ENCODE measurements around the gene POLR3E.

The POLR3E gene

DNA sequence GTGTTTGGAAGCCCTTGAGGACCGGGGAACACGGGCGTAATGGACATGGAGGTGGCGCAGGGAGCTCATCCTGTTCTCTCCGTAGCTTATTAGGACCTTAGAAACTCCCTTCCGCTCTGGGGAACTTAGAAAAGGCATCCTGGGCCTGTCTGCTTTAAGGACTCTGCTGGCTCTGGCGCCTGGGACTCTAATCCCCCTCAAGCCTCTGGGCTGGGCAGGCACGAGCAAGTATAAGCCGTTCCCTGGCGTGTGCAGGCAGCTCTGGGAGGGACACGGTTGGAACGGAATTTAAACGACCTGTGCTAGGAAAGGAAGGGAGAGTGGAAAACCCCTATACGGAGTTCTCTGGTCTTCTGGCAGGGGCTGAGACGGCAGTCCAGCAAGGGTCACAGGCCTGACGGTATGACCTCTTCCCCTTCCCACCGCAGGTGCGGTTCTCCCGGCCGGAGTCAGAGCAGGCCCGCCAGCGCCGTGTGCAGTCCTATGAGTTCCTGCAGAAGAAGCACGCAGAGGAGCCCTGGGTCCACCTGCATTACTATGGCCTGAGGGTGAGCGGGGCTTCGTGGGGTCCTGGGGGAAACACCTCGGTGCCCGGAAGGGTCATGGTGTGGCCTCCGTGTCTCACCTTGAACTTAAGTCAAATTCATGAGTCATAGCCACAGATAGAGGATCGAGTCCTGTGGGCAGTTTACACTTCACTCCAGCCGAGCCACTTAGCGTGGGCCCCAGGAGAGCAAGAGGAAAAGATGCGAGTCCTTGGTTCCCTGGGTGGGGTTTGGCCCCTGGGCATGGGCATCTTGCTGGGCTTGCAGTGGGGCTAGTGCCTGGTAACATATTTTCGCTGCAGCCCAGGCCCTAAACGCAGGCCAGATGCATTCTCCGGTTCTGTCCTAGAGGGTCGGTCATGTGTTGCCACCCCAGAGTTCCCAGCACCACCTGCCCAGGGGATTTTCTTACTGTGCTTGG lies 17.7 kb downstream of the POLR3E start:
- H3K4me3 ChIP-seq (ENCODE audit: low read depth, low read length) = no peak overlapping the region

DNA sequence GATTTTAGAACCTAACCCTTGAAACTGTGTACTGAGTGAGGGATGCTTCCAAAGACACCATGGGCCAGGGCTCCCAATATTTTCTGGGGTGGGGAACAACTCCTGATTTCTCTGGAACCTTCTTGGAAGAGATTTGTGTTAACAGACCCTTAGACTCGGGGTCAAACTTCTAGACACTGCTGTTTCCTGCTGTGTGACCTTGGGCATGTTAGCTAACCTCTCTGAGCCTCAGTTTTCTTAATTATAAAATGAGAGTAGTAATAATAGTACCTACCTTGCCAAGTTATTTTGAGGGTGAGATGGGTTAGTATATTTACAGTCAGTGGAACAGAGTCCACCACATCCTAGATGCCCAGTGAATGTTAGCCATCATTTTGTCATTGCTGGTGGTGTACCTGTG lies 18.8 kb downstream of the POLR3E start:
- H3K4me3 ChIP-seq (ENCODE audit: low read depth, low read length) = no peak overlapping the region

DNA sequence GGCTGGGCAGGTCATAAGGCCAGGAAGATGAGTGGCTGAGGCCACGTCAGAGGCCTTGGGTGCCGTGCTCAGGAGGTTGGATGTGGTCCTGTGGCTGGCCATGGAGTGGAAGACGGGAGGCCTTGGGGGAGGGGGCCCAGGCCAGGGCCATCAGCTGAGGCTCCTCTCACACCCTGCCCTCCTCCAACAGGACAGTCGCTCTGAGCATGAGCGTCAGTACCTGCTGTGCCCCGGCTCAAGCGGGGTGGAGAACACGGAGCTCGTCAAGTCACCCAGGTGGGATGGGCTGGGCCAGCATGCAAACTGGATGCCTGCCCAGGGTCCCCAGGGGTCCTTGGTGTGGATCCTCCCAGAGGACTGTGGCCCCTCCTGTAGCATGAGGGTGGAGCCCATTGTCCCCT lies 19.2 kb downstream of the POLR3E start:
- H3K4me3 ChIP-seq (ENCODE audit: low read depth, low read length) = no peak overlapping the region

- H3K4me3 ChIP-seq (ENCODE audit: low read depth, low read length) = no peak overlapping the region
Measured at GRCh38 chr16:22317001-22317530, 19.9 kb downstream of the POLR3E start.

GRCh38 chr16:22317625-22318024 lies 20.4 kb downstream of the POLR3E start:
- H3K4me3 ChIP-seq (ENCODE audit: low read depth, low read length) = no peak overlapping the region

DNA sequence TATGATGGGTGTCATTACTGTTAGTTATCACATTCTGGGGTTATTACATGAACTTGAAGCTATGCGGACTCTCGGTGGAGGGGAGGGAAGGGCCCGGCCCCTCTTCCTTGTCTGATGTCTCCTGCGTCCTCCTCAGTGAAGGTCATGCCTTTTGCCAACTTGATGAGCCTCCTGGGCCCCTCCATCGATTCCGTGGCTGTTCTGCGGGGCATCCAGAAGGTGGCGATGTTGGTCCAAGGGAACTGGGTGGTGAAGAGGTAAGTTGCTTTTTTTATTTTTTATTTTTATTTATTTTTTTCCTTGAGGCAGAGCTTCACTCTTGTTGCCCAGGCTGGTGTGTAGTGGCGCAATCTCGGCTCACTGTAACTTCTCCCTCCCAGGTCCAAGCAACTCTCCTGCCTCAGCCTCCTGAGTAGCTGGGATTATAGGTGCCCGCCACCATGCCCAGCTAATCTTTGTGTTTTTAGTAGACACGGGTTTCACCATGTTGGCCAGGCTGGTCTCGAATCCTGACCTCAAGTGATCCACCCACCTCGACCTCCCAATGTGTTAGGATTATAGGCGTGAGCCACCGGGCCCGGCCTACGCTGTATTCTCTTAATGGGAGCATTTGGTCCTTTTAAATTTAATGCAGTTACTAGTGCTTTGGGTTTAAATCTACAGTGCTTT lies 21.6 kb downstream of the POLR3E start:
- H3K4me3 ChIP-seq (ENCODE audit: low read depth, low read length) = no peak overlapping the region

DNA sequence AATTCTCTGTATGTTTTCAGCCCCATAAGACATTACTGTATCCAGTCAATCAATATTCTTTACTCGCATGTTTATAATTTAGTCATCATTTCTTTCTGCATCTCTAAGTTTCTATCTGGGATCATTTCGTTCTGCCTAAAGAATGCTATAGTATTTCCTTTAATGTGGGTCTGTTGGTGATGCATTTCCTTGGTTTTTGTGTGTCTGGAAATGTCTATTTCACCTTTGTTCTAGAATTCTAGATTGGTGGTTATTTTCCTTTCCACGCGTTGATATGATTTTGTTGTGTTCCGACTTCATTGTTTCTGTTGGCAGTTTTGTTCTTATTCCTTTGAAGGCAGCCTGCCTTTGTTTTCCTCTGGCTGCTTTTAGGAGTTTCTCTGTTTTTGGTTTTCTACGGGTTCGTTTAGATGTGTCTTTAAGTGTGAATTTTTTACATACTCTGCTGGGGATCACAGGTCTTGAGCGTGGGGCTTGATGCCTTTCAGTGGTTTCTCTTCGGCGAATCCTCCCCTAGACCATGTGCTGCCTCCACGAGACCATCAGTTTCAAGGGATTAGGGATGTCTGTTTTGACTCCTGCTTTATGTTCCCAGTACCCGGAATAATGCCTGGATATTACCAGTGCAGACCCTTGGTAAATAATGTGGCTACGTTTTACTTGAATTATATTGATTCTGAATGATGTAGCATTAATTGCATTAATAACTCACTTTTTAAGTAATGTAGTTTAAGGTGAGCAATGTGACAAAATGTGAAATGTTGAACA lies 23.5 kb downstream of the POLR3E start:
- H3K4me3 ChIP-seq (ENCODE audit: low read depth, low read length) = no peak overlapping the region

- H3K4me3 ChIP-seq (ENCODE audit: low read depth, low read length) = no peak overlapping the region
Measured at GRCh38 chr16:22321340-22322001, 24.3 kb downstream of the POLR3E start.

DNA sequence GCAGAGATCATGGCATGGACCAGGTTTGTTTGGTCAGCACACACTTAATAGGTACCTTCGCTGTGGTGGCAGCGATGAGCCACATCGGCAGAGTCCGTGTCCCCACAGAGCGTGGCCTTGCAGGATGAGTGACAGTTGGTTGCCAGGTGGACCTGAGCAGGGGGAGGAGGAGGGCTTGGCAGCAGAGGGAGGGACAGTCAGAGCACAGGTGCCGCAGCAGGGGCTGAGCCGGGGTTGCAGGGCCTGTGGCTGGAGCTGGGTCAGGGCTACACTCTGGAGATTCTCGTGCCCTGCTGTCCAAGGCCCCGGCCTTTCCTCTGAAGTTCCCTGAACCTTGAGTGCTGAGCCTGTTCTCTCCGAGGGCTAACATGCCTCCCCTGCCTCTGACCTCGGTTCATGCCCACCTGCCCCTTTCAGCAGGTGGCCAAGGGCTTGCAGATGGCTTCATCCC lies 24.8 kb downstream of the POLR3E start:
- H3K4me3 ChIP-seq (ENCODE audit: low read depth, low read length) = no peak overlapping the region

GRCh38 chr16:22322741-22323140 lies 25.5 kb downstream of the POLR3E start:
- H3K4me3 ChIP-seq (ENCODE audit: low read depth, low read length) = no peak overlapping the region

GRCh38 chr16:22323173-22323958 lies 26.2 kb downstream of the POLR3E start:
- H3K4me3 ChIP-seq (ENCODE audit: low read depth, low read length) = no peak overlapping the region

DNA sequence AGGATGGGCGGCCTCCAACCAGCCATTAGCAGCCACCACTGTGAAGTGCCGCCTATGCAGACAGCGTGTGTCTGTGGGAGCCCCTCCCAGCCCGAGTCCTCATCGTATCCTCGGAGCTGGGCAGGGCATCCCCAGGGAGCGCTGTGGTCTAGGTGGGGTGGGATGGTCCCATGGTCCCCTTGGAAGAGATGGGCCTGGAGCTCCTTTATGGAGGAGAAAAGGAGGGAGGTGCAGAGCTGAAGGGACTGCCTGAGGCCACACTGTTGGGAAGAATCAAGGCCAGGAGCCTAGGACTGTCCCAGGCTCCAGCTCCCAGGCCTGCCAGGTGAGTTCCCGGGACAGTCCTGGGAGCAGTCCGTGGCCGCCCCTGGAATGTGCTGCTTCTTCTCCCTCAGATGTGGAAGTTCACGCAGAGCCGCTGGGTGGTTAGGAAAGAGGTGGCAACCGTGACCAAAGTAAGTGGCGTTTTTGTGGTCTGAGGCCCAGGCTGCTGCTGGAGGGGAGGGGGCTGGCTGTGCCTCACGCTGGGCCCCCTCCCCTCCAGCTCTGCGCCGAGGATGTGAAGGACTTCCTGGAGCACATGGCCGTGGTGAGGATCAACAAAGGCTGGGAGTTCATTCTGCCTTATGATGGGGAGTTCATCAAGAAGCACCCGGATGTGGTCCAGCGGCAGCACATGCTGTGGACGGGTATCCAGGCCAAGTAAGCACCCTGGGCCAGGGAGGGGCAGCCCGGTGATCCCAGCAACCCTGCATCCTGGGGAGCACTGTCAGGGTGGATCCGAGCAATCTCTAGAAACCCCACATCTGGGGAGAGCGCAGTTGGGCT lies 27.0 kb downstream of the POLR3E start:
- H3K4me3 ChIP-seq (ENCODE audit: low read depth, low read length) = no peak overlapping the region

DNA sequence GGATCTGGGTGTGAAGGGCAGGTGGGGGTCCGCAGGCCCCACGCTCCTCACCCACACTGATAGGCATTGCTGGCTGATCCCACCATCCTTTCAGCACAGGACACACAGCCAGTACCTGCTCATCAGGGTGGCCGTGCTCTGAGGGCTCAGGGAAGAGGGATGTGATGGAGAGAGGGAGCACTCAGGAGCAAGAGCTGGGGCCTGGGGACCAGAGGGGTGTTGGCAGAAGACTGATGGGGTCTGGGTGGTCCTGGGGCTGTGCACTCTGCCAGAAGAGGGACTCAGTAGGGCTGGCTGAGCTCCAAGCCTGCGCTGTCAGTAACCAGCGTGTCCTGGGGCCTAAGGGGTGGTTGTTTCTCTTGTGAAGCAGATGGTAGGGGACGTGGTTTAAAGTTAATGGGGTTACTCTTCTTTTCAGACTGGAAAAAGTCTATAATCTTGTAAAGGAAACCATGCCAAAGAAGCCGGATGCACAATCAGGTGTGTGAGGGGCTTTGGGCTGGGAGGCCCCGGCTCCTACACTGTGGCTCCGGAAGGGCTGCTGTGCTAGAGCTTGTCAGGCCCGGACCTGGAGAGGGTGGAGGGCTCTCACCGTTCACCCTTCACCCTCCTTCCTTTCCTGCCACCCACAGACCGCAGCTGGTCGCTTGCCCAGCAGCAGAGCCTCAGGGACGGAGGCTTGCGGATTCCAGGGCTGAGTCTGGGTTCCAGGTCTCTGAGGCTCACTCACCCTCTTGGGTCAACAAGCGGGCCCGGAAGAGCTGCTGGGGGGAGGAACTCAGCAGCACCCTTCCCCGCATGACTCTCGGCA lies 27.8 kb downstream of the POLR3E start:
- H3K4me3 ChIP-seq (ENCODE audit: low read depth, low read length) = no peak overlapping the region

- H3K4me3 ChIP-seq (ENCODE audit: low read depth, low read length) = no peak overlapping the region
Measured at GRCh38 chr16:22325598-22326368, 28.6 kb downstream of the POLR3E start.

DNA sequence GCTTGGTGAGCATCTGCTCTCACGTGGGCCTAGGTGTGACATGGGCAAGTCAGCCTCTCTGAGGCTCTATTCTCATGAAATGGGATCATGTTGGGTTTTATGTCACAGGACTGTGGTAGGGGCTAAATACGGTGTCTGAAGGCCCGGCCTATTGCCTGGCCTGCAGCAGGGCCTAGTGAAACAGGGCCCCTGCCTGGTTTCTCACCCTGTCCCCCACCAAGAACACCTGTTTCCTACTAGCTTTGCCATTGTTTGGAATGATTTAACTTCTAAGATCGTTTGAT lies 29.1 kb downstream of the POLR3E start:
- no peak overlapping the region for H3K4me3 ChIP-seq (ENCODE audit: low read depth, low read length)

- no peak overlapping the region for H3K4me3 ChIP-seq (ENCODE audit: low read depth, low read length)
Measured at GRCh38 chr16:22326771-22327445, 29.7 kb downstream of the POLR3E start.

- no peak overlapping the region for H3K4me3 ChIP-seq (ENCODE audit: low read depth, low read length)
Measured at GRCh38 chr16:22327446-22327775, 30.2 kb downstream of the POLR3E start.
